Activated CD4-positive, alpha-beta memory T cell treated with anti-CD3 and anti-CD28 coated beads, Interleukin-2, amount 10 ng/mL, durations not matched to agents 7 days and 5 days (primary cell): ENCODE data around the gene OR2W3. TPM values are rescaled to one million over a fixed set of nuclear protein-coding genes. Genes with fewer than 3 reads are reported as not detected.
"Not testable (repeated sequence)": the region's sequence is repeated elsewhere in the genome, so short reads cannot be mapped to it uniquely, and the experiment has no call there.

Experiments
- CTCF ChIA-PET: fragments of 350-600 bp; sonication (Branson Sonifier 250); formaldehyde crosslinking; loops from one replicate; lab custom pipeline; 2021; ENCODE audit warnings: antibody characterized with exemption, inconsistent platforms; lab: Charles Lee
- POLR2A ChIA-PET: fragments of 350-600 bp; sonication (Branson Sonifier 250); formaldehyde crosslinking; loops from one replicate; lab custom pipeline; 2021; ENCODE audit warnings: antibody characterized with exemption; lab: Charles Lee
- DNase-seq: peaks from one replicate; pipeline ENCODE4 v3.0.0-alpha.2; 2020
- H3K27ac Mint-ChIP-seq: one replicate; pipeline ENCODE4 v1.8.0; 2021; ENCODE audit warnings: mild to moderate bottlenecking, mixed read lengths
- H3K27me3 Mint-ChIP-seq: one replicate; pipeline ENCODE4 v1.8.0; 2021; ENCODE audit warnings: mixed read lengths
- H3K36me3 Mint-ChIP-seq: one replicate; pipeline ENCODE4 v1.8.0; 2021; ENCODE audit warnings: low read depth, mixed read lengths
- H3K4me1 Mint-ChIP-seq: one replicate; pipeline ENCODE4 v1.8.0; 2021; ENCODE audit warnings: mixed read lengths
- H3K4me3 Mint-ChIP-seq: one replicate; pipeline ENCODE4 v1.8.0; 2021; ENCODE audit warnings: mild to moderate bottlenecking, mixed read lengths
- H3K9me3 Mint-ChIP-seq: one replicate; pipeline ENCODE4 v1.8.0; 2021; ENCODE audit warnings: mixed read lengths
- total RNA-seq, 2 experiments: library from RNA; stranded (reverse); gene quantifications; one replicate each; pipeline ENCODE4 v1.2.3, GENCODE V29; 2021

The OR2W3 gene
- total RNA-seq, 2 experiments from 2014 or later = 0.30 TPM; not detected in 1

DNA sequence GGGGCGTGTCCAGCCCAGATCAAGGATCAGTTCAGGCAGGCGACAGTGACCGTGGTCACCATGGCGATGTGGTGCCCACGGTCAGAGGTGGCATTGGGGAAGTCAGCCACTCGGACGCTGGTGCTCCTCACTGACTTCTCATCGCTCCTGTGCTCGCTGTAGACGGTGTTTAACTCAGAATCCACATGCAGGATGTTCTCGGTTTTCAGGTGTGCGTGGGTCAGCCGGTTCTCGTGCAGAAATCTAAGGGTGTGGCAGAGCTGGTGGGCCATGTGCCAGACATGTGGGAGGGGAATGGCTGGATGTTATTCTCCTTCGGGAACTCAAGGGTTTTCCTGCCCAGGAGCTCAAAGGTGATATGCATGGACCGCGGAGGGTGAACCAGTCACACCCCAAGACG is 41.0 kb downstream of the OR2W3 start:
- Mint-ChIP-seq H3K4me3 (no peak overlapping the region), H3K9me3 (peaks cover 8% of the 10 kb centered on the region), H3K27me3 (no peaks in the 10 kb centered on the region), H3K36me3 (no peaks in the 10 kb centered on the region), H3K27ac (no peak overlapping the region), H3K4me1 (peaks cover 2% of the 10 kb centered on the region)
- no peak for DNase-seq
- ChIA-PET CTCF (interaction anchor here (0.8 to 1.8 kb wide), 4 partner anchors 11 to 30 kb away, joined by 3 to 6 read pairs (median 4); no protein-coding TSS in a partner anchor), POLR2A (no interaction called here)

DNA sequence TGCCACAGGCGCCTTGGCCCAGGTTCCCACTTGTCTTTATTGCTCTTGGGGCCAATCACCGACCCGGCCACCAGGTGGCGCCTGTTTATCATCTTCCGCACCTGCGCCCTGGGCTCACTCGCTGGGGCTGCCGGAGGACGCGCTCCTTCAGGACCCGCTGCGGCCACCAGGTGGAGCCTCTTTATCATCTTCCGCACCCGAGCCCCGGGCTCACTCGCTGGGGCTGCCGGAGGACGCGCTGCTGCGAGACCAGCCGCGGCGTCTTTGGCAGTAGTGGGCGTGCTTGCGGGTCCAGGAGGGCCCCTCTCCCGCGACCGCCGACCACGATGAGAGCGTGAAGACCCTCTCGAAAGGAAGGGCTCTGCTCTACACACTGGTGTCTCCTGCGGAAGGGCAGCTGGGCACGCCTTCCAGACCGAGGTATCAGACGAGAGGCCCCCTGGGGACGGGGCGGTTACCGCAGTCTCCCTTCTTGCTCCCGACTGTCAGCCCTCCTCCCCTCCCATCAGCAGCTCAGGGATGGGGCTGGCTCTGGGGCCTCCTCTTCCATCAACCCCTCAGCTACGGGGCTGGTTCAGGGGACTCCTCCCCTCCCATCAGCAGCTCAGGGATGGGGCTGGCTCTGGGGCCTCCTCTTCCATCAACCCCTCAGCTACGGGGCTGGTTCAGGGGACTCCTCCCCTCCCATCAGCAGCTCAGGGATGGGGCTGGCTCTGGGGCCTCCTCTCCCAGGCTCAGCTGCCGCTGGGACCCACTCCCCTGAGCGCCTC is 41.8 kb downstream of the OR2W3 start:
- H3K27ac Mint-ChIP-seq, POLR2A ChIA-PET, H3K27me3 Mint-ChIP-seq, H3K4me1 Mint-ChIP-seq, H3K9me3 Mint-ChIP-seq, H3K36me3 Mint-ChIP-seq: not testable (repeated sequence)
- peak; percentile 92 for DNase-seq
- CTCF ChIA-PET = interaction anchor here (0.6 to 1.8 kb wide), 7 partner anchors 8 to 64 kb away, joined by 3 to 6 read pairs (median 3); no protein-coding TSS in a partner anchor
- peak overlapping the region; percentile 76 for H3K4me3 Mint-ChIP-seq

DNA sequence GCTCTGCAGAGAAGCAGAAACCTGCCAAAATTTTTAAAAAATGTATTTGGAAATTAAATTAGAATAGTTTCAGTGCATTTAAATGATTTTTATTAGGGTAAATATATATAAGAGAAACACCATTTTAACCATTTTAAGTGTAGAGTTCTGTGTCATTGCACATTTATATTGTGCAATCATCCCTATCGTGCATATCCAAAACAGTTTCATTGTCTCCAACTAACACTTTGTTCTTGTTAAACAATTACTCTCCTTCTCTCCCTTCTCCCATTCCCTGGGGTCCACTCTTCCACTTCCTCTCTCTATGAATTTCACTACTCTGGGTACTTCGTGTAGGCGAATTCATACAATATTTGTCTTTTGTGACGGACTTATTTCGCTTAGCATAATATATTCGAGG is 47.2 kb downstream of the OR2W3 start:
- no peak for DNase-seq
- Mint-ChIP-seq H3K9me3 (no peaks in the 10 kb centered on the region), H3K36me3 (no peaks in the 10 kb centered on the region), H3K4me3 (no peak overlapping the region), H3K27me3 (no peaks in the 10 kb centered on the region), H3K27ac (no peak overlapping the region), H3K4me1 (no peaks in the 10 kb centered on the region)
- ChIA-PET POLR2A (no interaction called here), CTCF (no interaction called here)

Other genes with a start within 250 kb of the OR2W3 start
- not detected for gene OR13G1, start 215.8 kb upstream of the OR2W3 start, total RNA-seq
- not detected for gene OR6F1, start 178.9 kb upstream of the OR2W3 start, total RNA-seq
- gene OR14K1, start 157.0 kb upstream of the OR2W3 start, total RNA-seq = not detected
- gene OR14A2, start 147.4 kb upstream of the OR2W3 start, total RNA-seq = not detected
- gene OR1C1, start 135.0 kb upstream of the OR2W3 start, total RNA-seq = not detected
- gene OR14A16, start 71.5 kb upstream of the OR2W3 start, total RNA-seq = not detected
- gene OR11L1, start 53.7 kb upstream of the OR2W3 start, total RNA-seq = not detected
- under 1 TPM; 0.58 to 0.73 TPM for gene TRIM58, start 38.4 kb upstream of the OR2W3 start, total RNA-seq
- gene OR2T8, start 24.7 kb downstream of the OR2W3 start, total RNA-seq = not detected
- not detected for gene OR2AJ1, start 29.3 kb downstream of the OR2W3 start, total RNA-seq
- gene OR2L8, start 53.3 kb downstream of the OR2W3 start, total RNA-seq = not detected
- not detected for gene OR2AK2, start 69.6 kb downstream of the OR2W3 start, total RNA-seq
- gene OR2L5, start 118.1 kb downstream of the OR2W3 start, total RNA-seq = not detected
- under 1 TPM; 0.10 TPM for gene OR2L2, start 134.5 kb downstream of the OR2W3 start, total RNA-seq
- not detected for gene OR2L3, start 151.2 kb downstream of the OR2W3 start, total RNA-seq
- gene OR2L13, start 199.6 kb downstream of the OR2W3 start, total RNA-seq = not detected
- gene OR2M5, start 249.6 kb downstream of the OR2W3 start, total RNA-seq = not detected